ENCODE measurements around the gene BRD7.

Gene BRD7

DNA sequence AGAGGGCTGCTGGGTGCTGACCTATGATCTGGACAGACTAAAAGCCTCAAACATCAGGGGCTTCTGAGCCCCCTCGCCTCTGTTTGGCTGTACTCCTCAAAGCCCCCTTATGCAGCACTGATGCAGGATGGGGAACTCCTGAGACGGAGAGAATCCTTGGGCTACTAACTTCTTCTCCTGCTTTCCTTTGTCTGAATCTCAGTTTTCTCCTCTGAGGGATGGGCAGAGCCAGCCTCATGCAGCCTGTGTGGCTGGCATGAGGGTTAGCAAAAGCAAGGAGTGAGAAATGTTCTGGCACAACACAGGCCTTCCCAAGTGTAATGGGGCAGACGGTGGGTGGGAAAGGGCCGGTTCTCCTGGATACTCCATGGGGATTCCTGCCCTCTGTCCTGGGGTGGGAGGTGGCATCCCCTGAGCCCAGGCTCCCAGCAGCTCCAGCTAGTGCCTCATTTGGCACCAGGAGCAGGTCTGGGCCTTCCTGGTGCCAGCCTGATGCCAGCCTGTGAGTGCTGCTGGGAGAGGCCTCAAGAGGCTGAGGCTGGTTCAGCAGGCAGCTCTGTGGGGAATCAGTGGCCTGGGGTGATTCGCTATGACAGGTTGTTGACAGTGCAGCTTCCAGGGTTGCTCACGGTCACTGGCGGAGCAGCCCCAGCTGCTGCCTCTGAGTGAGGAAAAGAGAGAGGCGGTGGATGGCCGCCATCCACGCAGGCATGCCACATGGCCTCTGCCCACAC lies 4.0 kb upstream of the BRD7 start:
- Histone ChIP-seq H3K27ac (ENCODE audit: low read depth, low read length) (no peak overlapping the region), H3K36me3 (ENCODE audit: control insufficient read depth in 1 of 2, insufficient read depth in 2 of 2, low read length in 2 of 2) (no peaks in the 10 kb centered on the region), H3K4me3 (ENCODE audit: low read depth in 1 of 2, low read length in 2 of 2) (no peak overlapping the region), H3K9ac (ENCODE audit: low read depth in 1 of 2, low read length in 2 of 2) (no peak overlapping the region), H3K27me3 (ENCODE audit: control insufficient read depth in 1 of 2, insufficient read depth in 2 of 2, low read length in 2 of 2) (no peaks in the 10 kb centered on the region), H3K4me1 (ENCODE audit: control insufficient read depth in 1 of 2, insufficient read depth in 2 of 2, low read length in 2 of 2) (peaks cover 5% of the 10 kb centered on the region in 2 donors), H3K9me3 (ENCODE audit: control insufficient read depth in 1 of 2, low read length in 2 of 2) (no peaks in the 10 kb centered on the region)

DNA sequence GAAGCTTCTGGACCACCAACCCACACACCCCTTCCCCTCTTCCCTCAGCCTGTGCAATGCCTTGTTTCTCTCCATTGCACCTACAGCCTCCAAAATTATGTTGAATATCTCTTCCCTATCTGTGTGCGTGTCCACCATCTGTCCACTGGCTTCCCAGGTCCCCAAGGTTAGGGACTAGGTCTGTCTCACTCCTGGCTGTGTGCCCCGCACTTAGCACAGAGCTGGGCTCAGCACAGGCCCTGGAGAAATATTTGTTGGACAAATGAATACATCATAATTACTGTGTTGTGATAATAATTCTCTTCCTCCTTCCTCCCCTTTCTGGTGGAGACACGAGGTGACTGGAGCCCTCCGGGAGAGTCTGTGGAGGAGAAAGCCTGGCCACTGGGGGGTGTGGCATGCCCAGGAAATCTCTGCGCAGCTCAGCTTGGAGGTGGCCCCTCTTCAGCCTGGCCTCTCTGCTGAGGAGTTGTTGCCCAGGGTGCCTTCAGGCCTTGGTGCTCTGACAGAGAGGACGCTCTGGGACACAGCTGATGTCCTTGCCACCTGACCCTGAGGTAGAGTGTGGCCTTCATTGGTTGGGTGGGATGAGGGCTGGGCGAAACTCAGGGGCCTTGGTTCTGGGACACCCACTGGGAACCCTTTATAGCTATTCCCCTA lies 3.3 kb upstream of the BRD7 start:
- H3K9me3 ChIP-seq (ENCODE audit: control insufficient read depth in 1 of 2, low read length in 2 of 2): no peaks in the 10 kb centered on the region
- H3K36me3 ChIP-seq (ENCODE audit: control insufficient read depth in 1 of 2, insufficient read depth in 2 of 2, low read length in 2 of 2): no peaks in the 10 kb centered on the region
- H3K27ac ChIP-seq (ENCODE audit: low read depth, low read length): no peak overlapping the region
- H3K4me3 ChIP-seq (ENCODE audit: low read depth in 1 of 2, low read length in 2 of 2): no peak overlapping the region
- H3K27me3 ChIP-seq (ENCODE audit: control insufficient read depth in 1 of 2, insufficient read depth in 2 of 2, low read length in 2 of 2): no peaks in the 10 kb centered on the region
- no peak overlapping the region for H3K9ac ChIP-seq (ENCODE audit: low read depth in 1 of 2, low read length in 2 of 2)
- H3K4me1 ChIP-seq (ENCODE audit: control insufficient read depth in 1 of 2, insufficient read depth in 2 of 2, low read length in 2 of 2): peaks cover 12% of the 10 kb centered on the region in 2 donors

DNA sequence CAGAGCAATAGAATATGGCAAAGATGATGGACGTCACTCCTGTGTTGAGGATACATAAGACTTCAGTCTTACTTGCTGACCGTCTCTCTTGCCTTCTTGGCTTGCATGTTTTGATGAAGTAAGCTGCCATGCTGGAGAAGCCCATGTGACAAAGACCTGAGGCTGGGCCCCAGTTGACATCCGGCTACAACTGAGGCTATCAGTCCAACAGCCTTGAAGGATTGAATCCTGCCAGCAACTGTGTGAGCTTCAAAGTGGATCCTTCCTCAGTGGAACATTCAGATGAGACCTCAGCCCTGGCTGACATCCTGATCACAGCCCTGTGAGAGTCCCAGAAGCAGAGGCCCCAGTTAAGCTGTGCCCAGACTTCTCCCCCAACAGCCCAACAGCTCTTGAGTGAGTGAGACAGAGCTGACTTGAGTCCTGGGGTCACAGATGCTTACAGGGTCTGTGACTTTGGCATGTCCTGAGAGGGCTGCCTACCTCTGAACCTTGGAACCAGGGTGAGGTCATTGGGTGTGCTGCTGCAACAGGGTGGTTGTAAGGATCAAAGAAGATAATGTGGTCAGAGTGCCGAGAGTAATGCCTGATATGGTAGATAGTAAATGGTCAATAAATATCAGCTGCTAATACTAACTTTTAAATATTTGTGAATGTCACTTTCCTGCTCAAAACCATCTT lies 2.4 kb upstream of the BRD7 start:
- Histone ChIP-seq H3K9me3 (ENCODE audit: control insufficient read depth in 1 of 2, low read length in 2 of 2) (no peaks in the 10 kb centered on the region), H3K9ac (ENCODE audit: low read depth in 1 of 2, low read length in 2 of 2) (no peak overlapping the region), H3K4me1 (ENCODE audit: control insufficient read depth in 1 of 2, insufficient read depth in 2 of 2, low read length in 2 of 2) (peaks cover 13 to 14% of the 10 kb centered on the region in 2 donors), H3K36me3 (ENCODE audit: control insufficient read depth in 1 of 2, insufficient read depth in 2 of 2, low read length in 2 of 2) (no peaks in the 10 kb centered on the region), H3K4me3 (ENCODE audit: low read depth in 1 of 2, low read length in 2 of 2) (no peak overlapping the region), H3K27me3 (ENCODE audit: control insufficient read depth in 1 of 2, insufficient read depth in 2 of 2, low read length in 2 of 2) (no peaks in the 10 kb centered on the region), H3K27ac (ENCODE audit: low read depth, low read length) (no peak overlapping the region)

DNA sequence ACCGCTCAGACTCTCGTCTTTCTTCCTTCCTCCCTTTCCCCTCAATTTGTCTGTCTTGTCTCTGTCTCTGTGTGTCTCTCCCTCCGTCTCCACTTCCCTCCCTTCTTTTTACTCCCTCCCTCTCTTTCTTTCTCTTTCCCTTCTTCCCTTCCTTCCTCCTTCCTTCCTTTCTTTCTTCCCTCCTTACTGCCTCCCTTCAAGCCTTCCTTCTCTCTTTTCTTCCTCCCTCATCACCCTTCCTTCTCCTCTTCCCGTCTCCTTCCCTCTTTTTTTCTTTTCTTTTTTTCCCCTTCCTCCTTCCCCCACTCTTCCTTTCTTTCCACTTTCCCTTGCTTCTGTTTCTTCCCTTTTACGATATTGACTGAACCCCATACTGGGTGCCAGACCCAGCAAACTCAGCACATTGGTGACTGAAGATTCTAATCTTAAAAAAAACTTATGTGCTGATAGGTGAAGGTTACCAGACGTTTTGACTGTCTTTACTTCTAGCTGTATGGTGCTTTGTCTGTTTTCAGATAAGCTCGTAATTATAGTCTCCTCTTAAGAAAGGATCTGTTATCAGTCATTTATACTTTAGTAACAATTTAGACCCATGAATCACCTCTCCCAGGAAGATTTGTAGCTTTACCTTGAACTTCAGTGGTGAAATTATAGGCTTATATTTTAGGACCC lies 481 bp upstream of the BRD7 start:
- peak overlapping the region; percentile 27 to 39 for H3K9ac ChIP-seq (ENCODE audit: low read depth in 1 of 2, low read length in 2 of 2)
- H3K36me3 ChIP-seq (ENCODE audit: control insufficient read depth in 1 of 2, insufficient read depth in 2 of 2, low read length in 2 of 2): peaks cover 0 to 6% of the 10 kb centered on the region in 2 donors
- H3K4me3 ChIP-seq (ENCODE audit: low read depth in 1 of 2, low read length in 2 of 2): peak overlapping the region; percentile 65 to 78
- H3K27ac ChIP-seq (ENCODE audit: low read depth, low read length): no peak overlapping the region
- H3K4me1 ChIP-seq (ENCODE audit: control insufficient read depth in 1 of 2, insufficient read depth in 2 of 2, low read length in 2 of 2): peaks cover 14 to 16% of the 10 kb centered on the region in 2 donors
- H3K9me3 ChIP-seq (ENCODE audit: control insufficient read depth in 1 of 2, low read length in 2 of 2): no peaks in the 10 kb centered on the region
- H3K27me3 ChIP-seq (ENCODE audit: control insufficient read depth in 1 of 2, insufficient read depth in 2 of 2, low read length in 2 of 2): no peaks in the 10 kb centered on the region

DNA sequence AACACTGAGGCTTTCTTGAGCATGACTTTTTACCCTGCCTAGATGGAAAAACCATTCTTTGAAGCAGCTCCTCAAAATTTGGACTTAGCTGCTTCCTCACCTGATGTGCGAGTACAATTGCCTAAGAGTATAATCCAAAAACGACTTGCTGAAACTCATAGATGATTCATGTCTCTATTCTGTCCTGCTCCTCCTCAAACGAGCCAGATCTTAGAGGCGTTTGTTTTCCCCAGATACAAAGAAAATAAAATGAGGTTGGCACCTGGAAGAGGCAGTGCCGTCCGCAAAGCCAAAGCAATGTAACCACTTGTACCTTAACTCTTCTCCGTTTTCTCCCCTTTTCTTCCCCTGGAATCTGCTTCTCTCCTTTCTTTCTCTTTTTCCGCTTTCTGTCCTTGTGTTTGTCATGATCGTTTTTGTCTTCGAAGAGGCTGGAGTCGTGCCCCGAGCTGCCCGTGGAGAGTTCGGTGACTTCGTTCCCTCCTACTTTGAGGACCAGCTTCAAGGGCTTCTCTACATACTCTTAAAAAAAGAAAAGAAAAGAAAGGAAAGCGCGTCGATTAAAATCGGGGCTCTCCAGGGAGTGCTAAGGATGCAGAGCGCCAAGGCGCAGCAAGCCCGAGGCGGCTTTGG lies 895 bp downstream of the BRD7 start:
- Histone ChIP-seq H3K9me3 (ENCODE audit: control insufficient read depth in 1 of 2, low read length in 2 of 2) (no peaks in the 10 kb centered on the region), H3K27me3 (ENCODE audit: control insufficient read depth in 1 of 2, insufficient read depth in 2 of 2, low read length in 2 of 2) (no peaks in the 10 kb centered on the region), H3K4me1 (ENCODE audit: control insufficient read depth in 1 of 2, insufficient read depth in 2 of 2, low read length in 2 of 2) (peaks cover 14 to 16% of the 10 kb centered on the region in 2 donors), H3K36me3 (ENCODE audit: control insufficient read depth in 1 of 2, insufficient read depth in 2 of 2, low read length in 2 of 2) (peaks cover 0 to 18% of the 10 kb centered on the region in 2 donors), H3K27ac (ENCODE audit: low read depth, low read length) (no peak overlapping the region), H3K9ac (ENCODE audit: low read depth in 1 of 2, low read length in 2 of 2) (peak overlapping the region; percentile 57 to 63), H3K4me3 (ENCODE audit: low read depth in 1 of 2, low read length in 2 of 2) (peak overlapping the region; percentile 75 to 81)

DNA sequence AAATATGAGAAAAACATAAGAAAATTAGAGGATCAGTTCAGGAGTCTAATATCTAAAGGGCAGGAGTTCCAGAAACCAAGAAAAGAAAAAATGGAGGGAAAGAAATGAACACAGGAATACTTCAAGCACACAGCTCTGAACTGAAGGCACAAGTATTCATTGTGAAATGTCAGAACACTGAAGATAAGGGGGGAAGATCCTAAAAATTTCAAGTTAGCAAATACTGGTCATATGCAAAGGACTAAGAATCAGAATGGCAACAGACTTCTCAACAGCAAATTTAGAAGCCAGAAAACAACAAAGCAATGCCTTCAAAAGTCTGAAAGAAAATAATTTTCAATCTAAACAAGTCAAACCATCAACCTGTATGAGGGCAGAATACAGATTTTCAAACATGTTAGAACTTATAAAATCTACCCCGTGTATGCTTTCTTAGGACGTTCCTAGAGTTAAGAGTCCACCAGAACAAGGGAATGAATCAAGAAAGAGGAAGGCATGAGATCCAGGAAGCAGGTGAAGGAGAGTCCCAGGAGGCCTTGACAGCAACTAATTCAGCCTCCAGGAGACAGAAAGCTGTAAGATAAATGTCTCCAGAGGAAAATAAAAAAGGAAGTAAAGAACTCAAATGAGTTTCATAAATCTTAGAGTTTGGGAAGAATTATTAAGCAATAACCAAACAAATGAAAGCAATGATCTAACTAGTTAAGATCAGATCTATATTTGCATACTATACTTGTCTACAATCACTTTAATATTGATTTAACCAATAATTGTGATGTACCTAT lies 2.8 kb downstream of the BRD7 start:
- peaks cover 6 to 35% of the 10 kb centered on the region in 2 donors for H3K36me3 ChIP-seq (ENCODE audit: control insufficient read depth in 1 of 2, insufficient read depth in 2 of 2, low read length in 2 of 2)
- H3K27ac ChIP-seq (ENCODE audit: low read depth, low read length): no peak overlapping the region
- peaks cover 12 to 14% of the 10 kb centered on the region in 2 donors for H3K4me1 ChIP-seq (ENCODE audit: control insufficient read depth in 1 of 2, insufficient read depth in 2 of 2, low read length in 2 of 2)
- H3K4me3 ChIP-seq (ENCODE audit: low read depth in 1 of 2, low read length in 2 of 2): no peak overlapping the region
- H3K9me3 ChIP-seq (ENCODE audit: control insufficient read depth in 1 of 2, low read length in 2 of 2): no peaks in the 10 kb centered on the region
- H3K27me3 ChIP-seq (ENCODE audit: control insufficient read depth in 1 of 2, insufficient read depth in 2 of 2, low read length in 2 of 2): no peaks in the 10 kb centered on the region
- H3K9ac ChIP-seq (ENCODE audit: low read depth in 1 of 2, low read length in 2 of 2): no peak overlapping the region

DNA sequence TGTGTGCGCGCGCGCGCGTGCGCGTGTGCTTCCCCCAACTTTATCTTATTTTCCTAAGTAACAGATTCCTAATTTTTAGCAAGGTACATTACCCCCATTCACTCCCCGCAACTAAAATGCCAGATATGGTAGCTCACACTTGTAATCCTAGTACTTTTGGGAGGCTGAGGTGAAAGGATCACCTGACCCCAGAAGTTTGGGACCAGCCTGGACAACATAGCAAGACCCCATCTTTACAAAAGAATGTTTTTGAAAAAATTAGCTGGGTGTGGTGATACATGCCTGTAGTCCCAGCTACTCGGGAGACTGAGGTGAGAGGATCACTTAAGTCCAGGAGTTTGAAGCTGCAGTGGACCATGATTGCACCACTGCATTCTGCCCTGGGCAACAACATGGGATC lies 5.1 kb downstream of the BRD7 start:
- Histone ChIP-seq H3K9me3 (ENCODE audit: control insufficient read depth in 1 of 2, low read length in 2 of 2) (no peaks in the 10 kb centered on the region), H3K9ac (ENCODE audit: low read depth in 1 of 2, low read length in 2 of 2) (no peak overlapping the region), H3K27me3 (ENCODE audit: control insufficient read depth in 1 of 2, insufficient read depth in 2 of 2, low read length in 2 of 2) (no peaks in the 10 kb centered on the region), H3K4me1 (ENCODE audit: control insufficient read depth in 1 of 2, insufficient read depth in 2 of 2, low read length in 2 of 2) (peaks cover 10 to 12% of the 10 kb centered on the region in 2 donors), H3K27ac (ENCODE audit: low read depth, low read length) (no peak overlapping the region), H3K36me3 (ENCODE audit: control insufficient read depth in 1 of 2, insufficient read depth in 2 of 2, low read length in 2 of 2) (peaks cover 15 to 48% of the 10 kb centered on the region in 2 donors), H3K4me3 (ENCODE audit: low read depth in 1 of 2, low read length in 2 of 2) (no peak overlapping the region)

DNA sequence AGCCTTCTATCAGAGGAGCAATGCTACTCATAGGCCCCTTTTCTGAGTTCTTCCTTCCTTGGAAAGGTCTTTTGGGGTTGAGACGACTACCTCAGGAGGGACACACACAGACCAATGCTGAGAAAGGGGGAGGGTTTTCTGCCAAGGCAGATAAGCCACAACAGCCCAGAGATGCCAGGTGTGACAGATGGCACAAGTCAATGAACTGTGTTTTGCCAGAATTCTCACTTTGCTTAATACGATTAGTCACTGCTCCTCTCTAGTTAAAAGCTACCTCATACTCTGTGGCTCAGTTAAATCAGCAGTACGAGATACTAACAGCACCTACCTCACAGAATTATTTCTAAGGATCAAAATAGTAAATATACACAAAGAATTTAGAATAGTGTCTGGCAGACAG lies 8.0 kb downstream of the BRD7 start:
- Histone ChIP-seq H3K9ac (ENCODE audit: low read depth in 1 of 2, low read length in 2 of 2) (no peak overlapping the region), H3K9me3 (ENCODE audit: control insufficient read depth in 1 of 2, low read length in 2 of 2) (no peaks in the 10 kb centered on the region), H3K27me3 (ENCODE audit: control insufficient read depth in 1 of 2, insufficient read depth in 2 of 2, low read length in 2 of 2) (no peaks in the 10 kb centered on the region), H3K4me1 (ENCODE audit: control insufficient read depth in 1 of 2, insufficient read depth in 2 of 2, low read length in 2 of 2) (no peaks in the 10 kb centered on the region), H3K4me3 (ENCODE audit: low read depth in 1 of 2, low read length in 2 of 2) (no peak overlapping the region), H3K27ac (ENCODE audit: low read depth, low read length) (no peak overlapping the region), H3K36me3 (ENCODE audit: control insufficient read depth in 1 of 2, insufficient read depth in 2 of 2, low read length in 2 of 2) (peaks cover 15 to 48% of the 10 kb centered on the region in 2 donors)

DNA sequence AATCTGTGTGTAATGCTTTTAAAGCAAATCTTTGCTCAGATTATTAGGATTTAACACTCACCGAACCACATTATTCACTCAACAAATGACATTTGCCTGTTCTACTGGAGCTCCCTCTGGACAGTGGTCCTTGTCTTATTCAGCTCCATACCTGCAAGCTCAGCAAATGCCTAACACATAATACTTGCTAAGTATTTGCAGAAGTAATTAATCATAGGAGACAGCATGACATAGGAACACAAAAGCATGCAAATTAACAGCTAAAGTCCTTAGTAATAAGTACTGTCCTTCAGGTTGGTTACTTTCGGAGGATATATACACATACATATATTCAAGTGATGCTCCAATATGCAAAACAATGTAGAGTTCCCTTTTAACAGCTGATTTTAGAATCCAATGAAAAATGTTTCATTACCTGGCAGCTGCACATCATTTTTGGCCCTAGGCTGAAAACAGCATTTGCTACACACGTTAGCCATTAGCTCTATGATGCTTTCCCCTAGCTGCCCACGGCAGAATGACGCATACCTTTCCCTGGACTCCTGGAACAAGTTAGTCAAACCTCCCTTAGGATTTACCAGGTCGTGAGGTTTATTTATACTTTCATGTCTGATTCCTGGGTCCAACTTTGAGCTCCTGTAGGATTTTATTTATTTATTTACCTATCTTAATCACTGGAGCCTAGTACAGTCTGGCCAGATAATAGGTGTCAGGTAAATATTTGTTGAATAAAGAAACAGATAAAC lies 8.6 kb downstream of the BRD7 start:
- Histone ChIP-seq H3K9ac (ENCODE audit: low read depth in 1 of 2, low read length in 2 of 2) (no peak overlapping the region), H3K9me3 (ENCODE audit: control insufficient read depth in 1 of 2, low read length in 2 of 2) (no peaks in the 10 kb centered on the region), H3K36me3 (ENCODE audit: control insufficient read depth in 1 of 2, insufficient read depth in 2 of 2, low read length in 2 of 2) (peaks cover 15 to 48% of the 10 kb centered on the region in 2 donors), H3K4me1 (ENCODE audit: control insufficient read depth in 1 of 2, insufficient read depth in 2 of 2, low read length in 2 of 2) (no peaks in the 10 kb centered on the region), H3K4me3 (ENCODE audit: low read depth in 1 of 2, low read length in 2 of 2) (no peak overlapping the region), H3K27ac (ENCODE audit: low read depth, low read length) (no peak overlapping the region), H3K27me3 (ENCODE audit: control insufficient read depth in 1 of 2, insufficient read depth in 2 of 2, low read length in 2 of 2) (no peaks in the 10 kb centered on the region)
